Head of caudate nucleus (tissue), 42 donors: ENCODE results near the gene NOL4L.

Experiments
- DNase-seq, 42 donors: peaks; one replicate each; pipeline versions ENCODE4 v3.0.0 to v3.0.0-alpha.2; 2020 to 2021; ENCODE audit warnings: mixed read lengths in 7 of 42
- intact Hi-C: fragments of 100-400 bp; cut with DNase I; formaldehyde crosslinking; loops from one replicate; pipeline ENCODE4 v1.15.0; 2022

NOL4L gene

DNA sequence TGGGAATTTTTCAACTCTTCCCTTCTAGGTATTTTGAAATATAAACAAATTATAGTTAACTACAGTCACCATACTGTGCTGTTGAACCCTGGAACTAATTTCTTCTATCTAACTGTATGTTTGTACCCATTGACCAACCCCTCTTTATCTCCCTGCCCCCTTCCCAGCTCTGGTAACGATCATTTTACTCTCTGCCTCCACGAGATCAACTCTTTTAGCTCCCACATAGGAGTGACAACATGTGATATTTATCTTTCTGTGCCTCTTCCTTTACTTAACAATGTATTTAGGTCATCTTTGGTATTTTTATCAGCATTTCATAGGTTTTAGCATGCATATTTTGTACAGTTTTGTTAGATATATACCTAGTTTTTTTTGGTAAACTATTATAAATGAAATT lies 181.1 kb downstream of the NOL4L start:
- DNase-seq, result no peak
- intact Hi-C loops, result no loop called here

DNA sequence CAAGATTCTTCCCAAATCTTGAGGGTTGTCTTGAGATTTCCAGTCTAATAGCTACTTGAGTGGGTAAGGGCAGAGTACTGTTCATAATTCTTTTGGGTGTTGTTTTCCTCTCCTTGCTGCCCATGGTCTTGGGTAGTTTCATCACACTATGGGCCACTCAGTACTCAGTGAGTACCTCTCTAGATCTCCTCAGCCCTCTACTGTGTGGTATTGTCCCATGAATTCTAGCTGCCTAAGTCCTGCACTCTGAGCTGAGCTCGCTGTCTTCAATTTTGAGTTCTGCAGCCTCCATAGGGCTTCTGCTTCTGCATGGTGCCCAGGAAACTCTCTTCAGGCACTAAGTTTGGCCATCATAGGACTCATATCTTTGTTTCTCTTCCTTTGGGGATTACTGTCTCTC lies 184.7 kb downstream of the NOL4L start:
- DNase-seq, result no peak
- intact Hi-C loops, result no loop called here

DNA sequence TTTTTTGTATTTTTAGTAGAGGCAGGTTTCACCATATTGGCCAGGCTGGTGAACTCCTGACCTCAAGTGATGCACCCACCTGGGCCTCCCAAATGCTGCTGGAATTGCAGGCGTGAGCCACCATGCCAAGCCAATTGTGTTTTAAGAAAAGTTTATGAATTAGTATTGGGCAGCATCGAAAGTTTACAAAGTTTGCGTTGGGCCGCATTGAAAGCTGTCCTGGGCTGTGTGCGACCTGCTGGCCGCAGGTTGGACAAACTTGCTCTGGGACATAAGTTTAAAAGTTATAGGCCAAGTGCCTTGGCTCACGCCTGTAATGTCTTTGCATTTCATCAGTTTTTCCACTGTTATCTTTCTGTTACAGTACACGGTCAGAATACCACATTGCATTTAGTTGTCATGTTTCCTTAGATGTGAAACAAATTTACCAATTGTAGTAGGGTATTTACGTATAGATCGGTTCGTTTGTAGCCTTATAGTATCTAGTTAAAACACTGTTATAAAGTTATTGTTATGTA lies 187.5 kb downstream of the NOL4L start:
- intact Hi-C loops, result no loop called here
- DNase-seq, result no peak

DNA sequence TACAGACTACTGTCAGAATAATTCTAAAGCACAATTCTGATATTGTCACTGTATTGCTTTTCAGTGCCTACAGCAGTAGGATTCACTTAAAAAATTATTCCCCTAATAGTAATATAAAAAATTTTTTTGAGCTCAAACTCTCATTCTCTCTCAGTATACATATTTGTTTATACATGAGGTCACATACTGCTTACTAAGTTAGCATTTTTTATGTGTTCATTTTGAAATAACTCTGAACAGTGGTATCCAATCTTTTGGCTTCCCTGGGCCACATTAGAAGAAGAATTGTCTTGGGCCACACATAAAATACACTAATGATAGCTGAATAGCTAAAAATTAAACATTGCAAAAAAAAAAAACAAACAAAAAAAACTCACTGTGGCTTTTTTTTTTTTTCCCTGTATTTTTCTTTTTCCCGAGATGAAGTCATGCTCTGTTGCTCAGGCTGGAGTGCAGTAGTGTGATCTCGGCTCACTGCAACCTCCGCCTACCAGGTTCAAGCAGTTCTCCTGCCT lies 188.4 kb downstream of the NOL4L start:
- no peak for DNase-seq
- intact Hi-C loops, result no loop called here

DNA sequence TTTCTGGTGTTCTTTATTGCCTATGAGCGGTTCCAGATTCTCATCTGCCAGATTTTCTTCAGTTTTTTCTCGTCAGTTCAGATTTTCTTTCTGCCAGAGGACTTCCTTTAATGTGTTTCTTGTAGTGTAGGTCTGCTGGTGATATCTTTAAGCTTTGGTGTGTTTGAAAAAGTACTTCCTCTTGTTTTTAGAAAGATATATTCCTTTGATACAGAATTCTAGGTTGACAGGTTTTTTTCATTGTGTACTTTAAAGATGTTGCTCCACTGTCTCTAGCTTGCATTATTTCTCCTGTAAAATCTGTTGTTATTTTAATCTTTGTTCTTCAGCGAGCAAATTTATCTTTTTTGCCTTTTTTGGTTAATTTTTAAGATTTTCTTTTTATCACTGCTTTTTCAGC lies 190.1 kb downstream of the NOL4L start:
- intact Hi-C loops, result no loop called here
- DNase-seq, result no peak
